ENCODE results near the gene ARHGAP24.

ARHGAP24 gene

DNA sequence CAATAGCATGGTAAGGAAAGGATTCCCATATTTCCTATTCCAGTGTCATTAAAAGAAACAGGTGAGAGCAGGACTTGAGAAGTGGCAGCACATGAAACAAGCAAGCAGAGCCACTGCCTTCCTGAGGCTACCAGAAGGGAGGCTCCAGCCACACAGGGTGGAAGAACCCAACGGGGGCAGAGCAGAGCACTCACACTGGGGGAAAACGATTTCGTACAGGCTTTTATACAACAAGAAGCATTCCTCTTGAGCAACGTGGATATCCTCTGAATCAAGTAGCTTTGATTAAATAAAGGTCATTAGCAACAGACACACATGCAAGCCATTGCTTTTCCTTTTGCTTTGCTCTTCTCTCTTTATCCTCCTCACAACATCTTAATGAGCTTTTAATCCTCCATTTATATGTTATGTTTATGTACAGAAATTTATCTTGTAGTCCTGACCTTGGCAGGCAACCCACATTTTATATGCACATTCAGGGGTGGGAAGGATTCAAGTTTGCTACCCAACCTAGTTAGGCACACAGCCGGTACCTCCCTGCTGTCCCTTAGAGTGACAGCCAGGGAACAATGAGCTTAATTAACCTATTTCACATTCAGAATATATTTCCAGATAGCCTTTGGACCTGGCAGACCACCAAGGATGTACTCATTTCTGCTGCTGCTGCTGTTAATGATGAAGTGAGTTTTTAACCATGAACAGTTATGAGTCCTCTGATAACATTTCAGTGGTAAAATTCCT lies 202.1 kb downstream of the ARHGAP24 start:
- H3K36me3 ChIP-seq (ENCODE audit: control insufficient read depth in 4 of 4, insufficient read depth in 4 of 4, low read length in 3 of 4), result no peaks in the 10 kb centered on the region
- CTCF ChIA-PET, result no interaction called here
- POLR2A ChIA-PET, result no interaction called here
- WGBS (ENCODE audit: insufficient coverage), result 100% methylated on average over 3 of the region's 5 CpGs
- no peak overlapping the region for H3K27ac ChIP-seq (ENCODE audit: insufficient read depth in 1 of 2, low read depth in 1 of 2, low read length in 2 of 2, poor library complexity in 1 of 2, severe bottlenecking in 2 of 2)
- H3K4me1 ChIP-seq (ENCODE audit: control extremely low read depth in 1 of 4, control insufficient read depth in 4 of 4, insufficient read depth in 4 of 4, low read length in 3 of 4), result peaks cover 0 to 13% (median 6%) of the 10 kb centered on the region in 4 experiments
- DNase-seq, result no peak
- peaks cover 0 to 2% (median 0%) of the 10 kb centered on the region in 5 experiments for H3K9me3 ChIP-seq (ENCODE audit: control extremely low read depth in 1 of 5, control insufficient read depth in 4 of 5, insufficient read depth in 2 of 5, low read depth in 1 of 5, low read length in 4 of 5)
- H3K4me3 ChIP-seq (ENCODE audit: control insufficient read depth in 1 of 7, extremely low read depth in 1 of 7, insufficient read depth in 4 of 7, low read depth in 2 of 7, low read length in 6 of 7), result no peak overlapping the region
- H3K27me3 ChIP-seq (replicated peaks in 2 of 5; ENCODE audit: control insufficient read depth in 4 of 5, insufficient read depth in 5 of 5, low read length in 4 of 5), result no peaks in the 10 kb centered on the region

DNA sequence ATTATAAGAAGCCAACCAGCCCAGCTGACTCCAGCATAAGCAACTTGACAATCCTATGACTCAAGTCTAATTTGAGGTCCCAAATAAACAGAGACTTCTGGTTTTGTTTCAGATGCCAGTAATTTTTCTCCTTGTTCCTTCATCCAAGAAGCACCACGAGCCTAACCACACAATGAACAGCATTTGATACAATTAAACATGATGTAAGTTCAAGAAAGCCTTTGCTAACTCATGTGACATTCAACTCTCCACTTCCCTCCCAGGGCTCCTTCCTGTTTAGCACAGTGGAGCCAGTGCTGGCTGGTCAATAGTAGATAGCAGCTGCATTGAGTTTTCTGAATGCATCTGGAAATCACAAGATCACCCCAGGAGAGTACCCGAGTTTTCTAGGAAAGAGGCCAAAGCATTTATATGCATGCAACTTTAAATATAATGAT lies 206.3 kb downstream of the ARHGAP24 start:
- peak in 2 of 3 donors; percentile 42 to 65 for DNase-seq
- CTCF ChIA-PET, result no interaction called here
- no peak overlapping the region for H3K27ac ChIP-seq (ENCODE audit: insufficient read depth in 1 of 2, low read depth in 1 of 2, low read length in 2 of 2, poor library complexity in 1 of 2, severe bottlenecking in 2 of 2)

DNA sequence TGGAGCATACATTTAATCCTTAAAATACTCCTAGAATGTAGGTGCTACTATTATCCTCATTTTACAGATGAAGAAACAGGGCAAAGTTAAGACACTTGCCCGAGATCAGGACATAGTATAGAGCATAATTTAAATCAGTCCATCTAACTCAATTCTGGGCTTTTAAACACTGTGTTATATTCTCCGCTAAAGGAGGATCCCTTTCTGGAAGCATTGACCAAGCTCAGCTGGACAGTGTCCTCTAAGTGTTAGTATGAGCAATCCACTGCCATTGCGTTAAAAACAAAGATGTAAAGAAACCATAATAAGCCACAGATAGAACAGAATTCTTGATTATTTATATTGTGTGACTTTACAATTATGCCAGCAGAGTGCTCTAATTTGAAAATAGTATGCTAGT lies 207.0 kb downstream of the ARHGAP24 start:
- Histone ChIP-seq H3K4me3 (ENCODE audit: control insufficient read depth in 1 of 7, extremely low read depth in 1 of 7, insufficient read depth in 4 of 7, low read depth in 2 of 7, low read length in 6 of 7) (no peak overlapping the region), H3K9me3 (ENCODE audit: control extremely low read depth in 1 of 5, control insufficient read depth in 4 of 5, insufficient read depth in 2 of 5, low read depth in 1 of 5, low read length in 4 of 5) (peaks cover 0 to 4% (median 0%) of the 10 kb centered on the region in 5 experiments), H3K27me3 (replicated peaks in 2 of 5; ENCODE audit: control insufficient read depth in 4 of 5, insufficient read depth in 5 of 5, low read length in 4 of 5) (no peaks in the 10 kb centered on the region), H3K36me3 (ENCODE audit: control insufficient read depth in 4 of 4, insufficient read depth in 4 of 4, low read length in 3 of 4) (no peaks in the 10 kb centered on the region), H3K4me1 (ENCODE audit: control extremely low read depth in 1 of 4, control insufficient read depth in 4 of 4, insufficient read depth in 4 of 4, low read length in 3 of 4) (peaks cover 0 to 9% (median 5%) of the 10 kb centered on the region in 4 experiments), H3K27ac (ENCODE audit: insufficient read depth in 1 of 2, low read depth in 1 of 2, low read length in 2 of 2, poor library complexity in 1 of 2, severe bottlenecking in 2 of 2) (no peak overlapping the region)
- WGBS (ENCODE audit: insufficient coverage), result 93% methylated on average over 2 of the region's 3 CpGs
- no peak for DNase-seq
- POLR2A ChIA-PET, result no interaction called here
- CTCF ChIA-PET, result no interaction called here

More for the DNA sequence above, 206.3 kb downstream of the ARHGAP24 start:
- Histone ChIP-seq H3K9me3 (ENCODE audit: control extremely low read depth in 1 of 5, control insufficient read depth in 4 of 5, insufficient read depth in 2 of 5, low read depth in 1 of 5, low read length in 4 of 5) (peaks cover 0 to 4% (median 0%) of the 10 kb centered on the region in 5 experiments), H3K27me3 (replicated peaks in 2 of 5; ENCODE audit: control insufficient read depth in 4 of 5, insufficient read depth in 5 of 5, low read length in 4 of 5) (no peaks in the 10 kb centered on the region), H3K4me1 (ENCODE audit: control extremely low read depth in 1 of 4, control insufficient read depth in 4 of 4, insufficient read depth in 4 of 4, low read length in 3 of 4) (peaks cover 0 to 9% (median 5%) of the 10 kb centered on the region in 4 experiments), H3K36me3 (ENCODE audit: control insufficient read depth in 4 of 4, insufficient read depth in 4 of 4, low read length in 3 of 4) (no peaks in the 10 kb centered on the region), H3K4me3 (ENCODE audit: control insufficient read depth in 1 of 7, extremely low read depth in 1 of 7, insufficient read depth in 4 of 7, low read depth in 2 of 7, low read length in 6 of 7) (no peak overlapping the region)
- POLR2A ChIA-PET, result no interaction called here
- 0% methylated on average over 1 of the region's 2 CpGs for WGBS (ENCODE audit: insufficient coverage)

DNA sequence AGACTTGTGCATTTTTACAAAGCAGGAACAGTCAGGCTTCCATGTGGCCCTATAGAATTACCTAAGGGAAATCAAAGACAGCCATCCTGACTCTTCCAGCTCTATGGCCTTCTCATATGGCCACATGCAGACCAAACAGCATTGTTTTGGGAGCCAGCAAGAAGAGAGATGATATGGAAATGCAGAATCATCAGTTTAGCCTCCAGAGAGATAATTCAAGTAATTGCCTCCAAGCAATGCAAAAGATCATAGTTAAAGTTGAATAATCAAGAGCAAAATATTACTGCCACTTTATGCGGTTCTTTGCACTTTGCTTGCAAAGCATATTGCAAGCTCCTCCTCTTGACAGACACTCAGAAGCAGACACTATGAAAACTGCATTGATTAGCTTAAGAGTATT lies 207.4 kb downstream of the ARHGAP24 start:
- CTCF ChIA-PET, result no interaction called here
- WGBS (ENCODE audit: insufficient coverage), result 100% methylated on average over 1 of the region's 1 CpG

DNA sequence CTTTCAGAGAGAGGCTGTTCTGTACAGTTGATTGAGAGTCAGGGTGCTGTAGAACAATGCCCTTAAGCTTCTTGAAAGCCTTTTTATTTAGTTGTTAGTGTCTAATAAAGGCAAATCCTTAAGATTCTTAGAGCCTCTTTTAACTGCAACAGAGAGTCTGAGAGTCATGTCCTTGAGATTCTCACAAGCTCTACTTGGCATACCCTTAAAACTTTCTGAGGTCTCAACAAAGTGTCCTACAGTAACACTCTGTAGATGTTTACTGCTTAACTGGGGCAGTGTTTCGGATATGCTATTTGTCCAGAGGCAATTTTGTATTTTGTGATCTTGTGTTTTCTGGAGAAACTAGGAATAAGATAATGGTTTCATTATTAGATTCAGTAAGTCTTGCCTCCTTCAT lies 209.7 kb downstream of the ARHGAP24 start:
- Histone ChIP-seq H3K4me1 (ENCODE audit: control extremely low read depth in 1 of 4, control insufficient read depth in 4 of 4, insufficient read depth in 4 of 4, low read length in 3 of 4) (peaks cover 0 to 9% (median 5%) of the 10 kb centered on the region in 4 experiments), H3K27me3 (replicated peaks in 2 of 5; ENCODE audit: control insufficient read depth in 4 of 5, insufficient read depth in 5 of 5, low read length in 4 of 5) (no peaks in the 10 kb centered on the region), H3K9me3 (ENCODE audit: control extremely low read depth in 1 of 5, control insufficient read depth in 4 of 5, insufficient read depth in 2 of 5, low read depth in 1 of 5, low read length in 4 of 5) (peaks cover 0 to 4% (median 0%) of the 10 kb centered on the region in 5 experiments), H3K4me3 (ENCODE audit: control insufficient read depth in 1 of 7, extremely low read depth in 1 of 7, insufficient read depth in 4 of 7, low read depth in 2 of 7, low read length in 6 of 7) (no peak overlapping the region), H3K36me3 (ENCODE audit: control insufficient read depth in 4 of 4, insufficient read depth in 4 of 4, low read length in 3 of 4) (no peaks in the 10 kb centered on the region), H3K27ac (ENCODE audit: insufficient read depth in 1 of 2, low read depth in 1 of 2, low read length in 2 of 2, poor library complexity in 1 of 2, severe bottlenecking in 2 of 2) (no peak overlapping the region)
- no CpG with 5 or more reads among the region's 1 CpG for WGBS (ENCODE audit: insufficient coverage)
- ChIA-PET CTCF (no interaction called here), POLR2A (no interaction called here)
- DNase-seq, result no peak

More for the DNA sequence above, 207.4 kb downstream of the ARHGAP24 start:
- POLR2A ChIA-PET, result no interaction called here
- no peaks in the 10 kb centered on the region for H3K27me3 ChIP-seq (replicated peaks in 2 of 5; ENCODE audit: control insufficient read depth in 4 of 5, insufficient read depth in 5 of 5, low read length in 4 of 5)
- H3K4me1 ChIP-seq (ENCODE audit: control extremely low read depth in 1 of 4, control insufficient read depth in 4 of 4, insufficient read depth in 4 of 4, low read length in 3 of 4), result peaks cover 0 to 9% (median 5%) of the 10 kb centered on the region in 4 experiments
- no peak for DNase-seq
- no peak overlapping the region for H3K4me3 ChIP-seq (ENCODE audit: control insufficient read depth in 1 of 7, extremely low read depth in 1 of 7, insufficient read depth in 4 of 7, low read depth in 2 of 7, low read length in 6 of 7)
- H3K36me3 ChIP-seq (ENCODE audit: control insufficient read depth in 4 of 4, insufficient read depth in 4 of 4, low read length in 3 of 4), result no peaks in the 10 kb centered on the region
- H3K9me3 ChIP-seq (ENCODE audit: control extremely low read depth in 1 of 5, control insufficient read depth in 4 of 5, insufficient read depth in 2 of 5, low read depth in 1 of 5, low read length in 4 of 5), result peaks cover 0 to 4% (median 0%) of the 10 kb centered on the region in 5 experiments
- H3K27ac ChIP-seq (ENCODE audit: insufficient read depth in 1 of 2, low read depth in 1 of 2, low read length in 2 of 2, poor library complexity in 1 of 2, severe bottlenecking in 2 of 2), result no peak overlapping the region

DNA sequence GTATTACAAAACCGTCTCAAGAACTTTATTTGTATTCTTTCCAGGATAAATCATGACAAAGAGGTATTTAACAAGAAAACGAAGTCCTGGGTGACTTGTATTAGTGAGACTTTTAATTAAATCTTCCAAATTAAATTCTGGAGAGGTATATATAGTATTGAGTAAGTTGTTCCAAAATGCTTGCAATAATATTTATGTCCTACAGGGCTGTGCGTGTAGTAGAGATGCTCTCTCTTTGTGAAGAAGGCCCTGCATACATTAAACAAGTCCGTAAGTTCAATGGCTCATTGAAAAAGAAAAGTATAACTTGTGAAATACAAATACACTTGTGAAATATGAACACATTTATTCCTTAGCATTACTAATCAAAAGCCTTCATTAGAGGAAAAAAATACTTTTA lies 211.4 kb downstream of the ARHGAP24 start:
- no peak for DNase-seq
- H3K27me3 ChIP-seq (replicated peaks in 2 of 5; ENCODE audit: control insufficient read depth in 4 of 5, insufficient read depth in 5 of 5, low read length in 4 of 5), result no peaks in the 10 kb centered on the region
- 80% methylated on average over 1 of the region's 4 CpGs for WGBS (ENCODE audit: insufficient coverage)
- POLR2A ChIA-PET, result no interaction called here
- peaks cover 0 to 4% (median under 1%) of the 10 kb centered on the region in 4 experiments for H3K4me1 ChIP-seq (ENCODE audit: control extremely low read depth in 1 of 4, control insufficient read depth in 4 of 4, insufficient read depth in 4 of 4, low read length in 3 of 4)
- H3K9me3 ChIP-seq (ENCODE audit: control extremely low read depth in 1 of 5, control insufficient read depth in 4 of 5, insufficient read depth in 2 of 5, low read depth in 1 of 5, low read length in 4 of 5), result peaks cover 0 to 4% (median 0%) of the 10 kb centered on the region in 5 experiments
- H3K4me3 ChIP-seq (ENCODE audit: control insufficient read depth in 1 of 7, extremely low read depth in 1 of 7, insufficient read depth in 4 of 7, low read depth in 2 of 7, low read length in 6 of 7), result no peak overlapping the region
- H3K27ac ChIP-seq (ENCODE audit: insufficient read depth in 1 of 2, low read depth in 1 of 2, low read length in 2 of 2, poor library complexity in 1 of 2, severe bottlenecking in 2 of 2), result no peak overlapping the region
- CTCF ChIA-PET, result no interaction called here
- no peaks in the 10 kb centered on the region for H3K36me3 ChIP-seq (ENCODE audit: control insufficient read depth in 4 of 4, insufficient read depth in 4 of 4, low read length in 3 of 4)

DNA sequence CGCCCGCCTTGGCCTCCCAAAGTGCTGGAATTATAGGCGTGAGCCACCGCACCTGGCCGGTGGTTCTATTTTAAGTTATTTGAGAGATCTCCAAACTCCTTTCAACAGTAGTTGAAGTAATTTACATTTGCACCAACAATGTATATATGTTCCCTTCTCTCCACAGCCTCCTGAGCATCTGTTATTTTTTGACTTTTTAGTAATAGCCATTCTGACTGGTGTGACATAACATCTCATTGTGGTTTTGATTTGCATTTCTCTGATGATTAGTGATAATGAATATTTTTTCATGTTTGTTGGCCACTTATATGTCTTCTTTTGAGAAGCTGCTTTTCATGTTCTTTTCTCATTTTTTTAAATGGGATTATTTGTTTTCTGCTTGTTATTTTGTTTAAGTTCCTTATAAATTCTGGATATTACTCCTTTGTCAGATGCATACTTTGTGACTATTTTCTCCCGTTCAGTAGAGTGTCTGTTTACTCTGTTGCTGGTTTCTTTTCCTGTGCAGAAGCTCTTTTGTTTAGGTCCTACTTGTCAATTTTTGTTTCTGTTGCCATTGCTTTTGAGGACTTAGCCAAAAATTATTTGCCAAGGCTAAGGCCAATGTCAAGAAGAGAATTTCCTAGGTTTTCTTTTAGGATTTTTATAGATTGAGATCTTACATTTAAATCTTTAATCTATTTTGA lies 213.2 kb downstream of the ARHGAP24 start:
- no peak overlapping the region for H3K27ac ChIP-seq (ENCODE audit: insufficient read depth in 1 of 2, low read depth in 1 of 2, low read length in 2 of 2, poor library complexity in 1 of 2, severe bottlenecking in 2 of 2)
- POLR2A ChIA-PET, result no interaction called here
- WGBS (ENCODE audit: insufficient coverage), result 100% methylated on average over 1 of the region's 6 CpGs

More for the DNA sequence above, 213.2 kb downstream of the ARHGAP24 start:
- Histone ChIP-seq H3K36me3 (ENCODE audit: control insufficient read depth in 4 of 4, insufficient read depth in 4 of 4, low read length in 3 of 4) (no peaks in the 10 kb centered on the region), H3K27me3 (replicated peaks in 2 of 5; ENCODE audit: control insufficient read depth in 4 of 5, insufficient read depth in 5 of 5, low read length in 4 of 5) (no peaks in the 10 kb centered on the region), H3K4me1 (ENCODE audit: control extremely low read depth in 1 of 4, control insufficient read depth in 4 of 4, insufficient read depth in 4 of 4, low read length in 3 of 4) (no peaks in the 10 kb centered on the region), H3K9me3 (ENCODE audit: control extremely low read depth in 1 of 5, control insufficient read depth in 4 of 5, insufficient read depth in 2 of 5, low read depth in 1 of 5, low read length in 4 of 5) (peaks cover 0 to 4% (median 0%) of the 10 kb centered on the region in 5 experiments), H3K4me3 (ENCODE audit: control insufficient read depth in 1 of 7, extremely low read depth in 1 of 7, insufficient read depth in 4 of 7, low read depth in 2 of 7, low read length in 6 of 7) (no peak overlapping the region)
- CTCF ChIA-PET, result no interaction called here
- no peak for DNase-seq

All from common myeloid progenitor, CD34-positive (primary cell).